K562 (cell line): ENCODE data around the gene IMMP2L. TPM values are rescaled to one million over a fixed set of nuclear protein-coding genes. Genes with fewer than 3 reads are reported as not detected.

ENCODE experiments used
- ATAC-seq: fragments of 200-7000 bp; cut with Tn5 transposase; 3 replicates; pipeline ENCODE4 v1.9.1; 2020; ENCODE audit warnings: moderate library complexity
- BruUV-seq: library from RNA; stranded (reverse); fragments of 400-500 nt; replicated peaks from 2 replicates; lab custom pipeline; 2021; lab: Mats Ljungman, UMichigan
- CTCF ChIA-PET: fragments of 300-600 bp; formaldehyde crosslinking; extraction: SDS; loops from one replicate; lab custom pipeline; 2021; ENCODE audit warnings: low intra/inter-chr PET ratio; lab: Yijun Ruan, JAX
- POLR2A ChIA-PET: fragments of 300-600, 350-650 bp; sonication (Branson Sonifier 250); formaldehyde crosslinking; extraction: SDS; loops from one replicate; lab custom pipeline; 2021; ENCODE audit warnings: antibody characterized with exemption, inconsistent platforms; lab: Yijun Ruan, JAX
- DNase-seq, 4 experiments: peaks; one replicate each; pipeline versions ENCODE4 v3.0.0 to v3.0.0-alpha.2; 2011 to 2018; ENCODE audit warnings: low spot score in 3 of 4, mixed read lengths in 3 of 4; ENCODE audit errors: extremely low read depth in 1 of 4
- FAIRE-seq: peaks from 2 replicates; lab custom pipeline; 2011; peaks lifted over from hg19 to GRCh38; lab: Jason Lieb, UNC
- H2AFZ ChIP-seq: 2 replicates; pipeline ENCODE4 v1.6.0; 2011; ENCODE audit warnings: low read depth, low read length, control low read depth, inconsistent platforms
- H3K27ac ChIP-seq: fragments of 200-600 bp; 3 replicates; pipeline ENCODE4 v1.8.0; 2011; ENCODE audit warnings: low read depth, mild to moderate bottlenecking, control low read depth, inconsistent platforms, low read length, moderate library complexity, mixed read lengths; ENCODE audit errors: extremely low read depth
- H3K27me3 ChIP-seq, 2 experiments: fragments of 300-600 bp in 1 of 2; 2 replicates in 1 of 2; 3 replicates in 1 of 2; pipeline versions ENCODE4 v1.6.0 to v1.8.0; 2011; ENCODE audit warnings: inconsistent platforms in 2 of 2, low read length in 2 of 2, mild to moderate bottlenecking in 1 of 2, mixed read lengths in 1 of 2, moderate library complexity in 1 of 2; ENCODE audit not compliant: control insufficient read depth in 2 of 2, insufficient read depth in 2 of 2
- H3K36me3 ChIP-seq: fragments of 300-600 bp; 3 replicates; pipeline ENCODE4 v1.8.0; 2011; ENCODE audit warnings: mild to moderate bottlenecking, low read length, inconsistent platforms; ENCODE audit not compliant: control insufficient read depth, insufficient read depth
- H3K4me1 ChIP-seq, 2 experiments: fragments of 200-600 bp in 1 of 2; replicated peaks in 1 of 2; 2 replicates in 1 of 2; 3 replicates in 1 of 2; pipeline versions ENCODE4 v1.5.1 to v1.8.0; 2011; ENCODE audit warnings: inconsistent platforms in 2 of 2, low read length in 2 of 2, mild to moderate bottlenecking in 1 of 2, mixed read lengths in 1 of 2, moderate library complexity in 1 of 2; ENCODE audit not compliant: control insufficient read depth in 2 of 2, insufficient read depth in 2 of 2
- H3K4me2 ChIP-seq: 2 replicates; pipeline ENCODE4 v1.6.1; 2011; ENCODE audit warnings: low read length, control low read depth, inconsistent platforms, mixed read lengths; ENCODE audit not compliant: insufficient read depth
- H3K4me3 ChIP-seq: fragments of 200-600 bp; sonication (generic), shearing (Covaris generic); 2 replicates; pipeline ENCODE4 v1.5.1; 2016; ENCODE audit warnings: control low read depth, inconsistent platforms
- H3K79me2 ChIP-seq: fragments of 200-600 bp; 3 replicates; pipeline ENCODE4 v1.8.0; 2011; ENCODE audit warnings: low read length, inconsistent platforms; ENCODE audit not compliant: control insufficient read depth, insufficient read depth
- H3K9ac ChIP-seq, 2 experiments: 2 replicates each; pipeline versions ENCODE4 v1.6.0 to v1.6.1; 2011; ENCODE audit warnings: low read depth in 2 of 2, low read length in 2 of 2, control low read depth in 1 of 2, inconsistent platforms in 1 of 2, mild to moderate bottlenecking in 1 of 2, mixed read lengths in 1 of 2; ENCODE audit not compliant: insufficient read depth in 1 of 2
- H3K9me1 ChIP-seq: one replicate; pipeline ENCODE4 v1.6.0; 2011; ENCODE audit warnings: inconsistent platforms, mild to moderate bottlenecking, low read length, moderate library complexity; ENCODE audit not compliant: control insufficient read depth, insufficient read depth
- H3K9me3 ChIP-seq: replicated peaks from 2 replicates; pipeline ENCODE4 v1.5.1; 2011; ENCODE audit warnings: low read depth, low read length, inconsistent platforms; ENCODE audit not compliant: control insufficient read depth, insufficient read depth
- H4K20me1 ChIP-seq: replicated peaks from 2 replicates; pipeline ENCODE4 v1.6.1; 2011; ENCODE audit warnings: low read length, inconsistent platforms, mixed read lengths; ENCODE audit not compliant: control insufficient read depth, insufficient read depth
- E2F1 ChIP-seq: sonication (generic); formaldehyde crosslinking; IDR thresholded peaks from 2 replicates; pipeline ENCODE4 v1.8.1; 2023; ENCODE audit warnings: mild to moderate bottlenecking, missing genetic modification reagents, moderate library complexity
- IRF2 ChIP-seq: sonication (generic); formaldehyde crosslinking; IDR thresholded peaks from 2 replicates; pipeline ENCODE4 v1.8.1; 2022; ENCODE audit warnings: mild to moderate bottlenecking, missing genetic modification reagents
- NFYB ChIP-seq: IDR thresholded peaks from 2 replicates; pipeline ENCODE4 v1.6.1; 2011; ENCODE audit warnings: mild to moderate bottlenecking, moderate library complexity; ENCODE audit not compliant: insufficient read length; ENCODE audit errors: extremely low read depth
- POLR2H ChIP-seq: IDR thresholded peaks from 2 replicates; pipeline ENCODE4 v1.6.1; 2016; ENCODE audit warnings: missing genetic modification characterization, low read depth, mild to moderate bottlenecking, control low read depth, missing compliant biosample characterization, moderate library complexity
- RFX1 ChIP-seq: fragments of 450-650 bp; IDR thresholded peaks from 2 replicates; pipeline ENCODE4 v1.6.1; 2016; ENCODE audit warnings: mild to moderate bottlenecking, moderate library complexity
- SMARCA5 ChIP-seq: fragments of 450-650 bp; IDR thresholded peaks from 2 replicates; pipeline ENCODE4 v1.6.1; 2016
- SUPT5H ChIP-seq: fragments of 450-650 bp; IDR thresholded peaks from 2 replicates; pipeline ENCODE4 v1.6.1; 2016
- ZNF165 ChIP-seq: fragments of 250-450 bp; sonication (Bioruptor Pico); IDR thresholded peaks from 2 replicates; pipeline ENCODE4 v1.4.0; 2020; ENCODE audit warnings: borderline replicate concordance
- ZNF384 ChIP-seq: IDR thresholded peaks from 2 replicates; pipeline ENCODE4 v1.6.1; 2012; ENCODE audit warnings: low read depth, low read length, improper control_type of control experiment
- ZNF408 ChIP-seq: fragments of 250-450 bp; sonication (Bioruptor Pico); IDR thresholded peaks from 2 replicates; pipeline ENCODE4 v1.4.0; 2020; ENCODE audit warnings: low read depth, mild to moderate bottlenecking, moderate library complexity
- ZNF655 ChIP-seq: fragments of 250-450 bp; sonication (Bioruptor Pico); IDR thresholded peaks from 2 replicates; pipeline ENCODE4 v1.5.0; 2021
- WGBS: fragments of 100-300 bp; shearing (Covaris generic); methylation state at CpG from one replicate; pipeline ENCODE4 v1.1.6; 2016; ENCODE audit warnings: low coverage, mixed read lengths; ENCODE audit not compliant: insufficient coverage; ENCODE audit errors: missing lambda C conversion rate; 5-methylcytosine and 5-hydroxymethylcytosine counted together
- in situ Hi-C: fragments of 300-500 bp; cut with MboI; formaldehyde crosslinking; loops from 4 replicates; pipeline ENCODE4 v1.15.0; 2018; ENCODE audit warnings: inconsistent platforms, mixed read lengths
- intact Hi-C: fragments of 100-400 bp; cut with micrococcal nuclease; formaldehyde crosslinking; loops from 2 replicates; pipeline ENCODE4 v1.14.2; 2022
- polyA plus RNA-seq, 8 experiments: library from polyadenylated mRNA; depleted of rRNA in 4 of 8; stranded (reverse) in 5 of 8; unstranded in 3 of 8; fragments of >200 nt; fragmentation: Nextera tagmentation in 2 of 8; fragmentation: Illumina TruSeq in 1 of 8; extraction: Ambion mirVana in 2 of 8; extraction: Trizol in 1 of 8; gene quantifications; 2 replicates each; pipeline versions ENCODE4 v1.2.1 to v1.2.3, GENCODE V29; 2011 to 2014; ENCODE audit warnings: inconsistent platforms in 1 of 8, missing spikeins in 1 of 8
- total RNA-seq, 7 experiments: library from RNA; depleted of rRNA in 6 of 7; stranded (reverse); fragments of >200 nt in 6 of 7; fragmentation: Illumina TruSeq in 2 of 7; extraction: Trizol in 2 of 7; gene quantifications; 2 replicates each; pipeline versions ENCODE4 v1.2.1 to v1.2.3, GENCODE V29; 2011 to 2021; ENCODE audit warnings: low replicate concordance in 1 of 7

IMMP2L gene
- total and polyA plus RNA-seq, 9 of the 15 experiments (the other 6 are each of a cell fraction or from before 2014, with no cell fraction given) = 29.7 to 116 (median 53.0) TPM

GRCh38 chr7:111594602-111595001, 32.3 kb upstream of the IMMP2L start:
- in situ Hi-C loops (no loop called here), intact Hi-C loops (no loop called here)
- POLR2A ChIA-PET = no interaction called here
- Histone ChIP-seq H3K79me2 (no peaks in the 10 kb centered on the region), H2AFZ (no peak overlapping the region), H3K4me2 (no peak overlapping the region), H3K36me3 (no peaks in the 10 kb centered on the region), H3K9ac (no peak overlapping the region), H4K20me1 (no peaks in the 10 kb centered on the region)
- no peak for FAIRE-seq
- TF ChIP-seq SMARCA5 (no peak), E2F1 (CRISPR knock-in tag) (no peak), RFX1 (peak; percentile 39; the same call in 1 of the 2 replicates), IRF2 (CRISPR knock-in tag) (no peak), ZNF408 (CRISPR knock-in tag) (no peak)
- TF ChIP-seq, all 486 proteins: peak for 1
- no peak overlapping the region for H3K27ac ChIP-seq
- no peaks in the 10 kb centered on the region for H3K4me1 ChIP-seq
- no peak overlapping the region for H3K4me3 ChIP-seq
- DNase-seq (no peak), ATAC-seq (peak; percentile 63; the same call in 2 of the 3 replicates)
- CTCF ChIA-PET = no interaction called here
- WGBS = 0% methylated on average over 2 of the region's 2 CpGs
- H3K9me3 ChIP-seq = no peaks in the 10 kb centered on the region
- peaks cover 0 to 2% of the 10 kb centered on the region in 2 experiments; a peak in 1 of 5 replicates for H3K27me3 ChIP-seq
- BruUV-seq = no TSS peak
- H3K9me1 ChIP-seq = no peaks in the 10 kb centered on the region

- Histone ChIP-seq H3K4me2 (no peak overlapping the region), H3K4me1 (no peaks in the 10 kb centered on the region), H3K27me3 (peaks cover 0 to 2% of the 10 kb centered on the region in 2 experiments; a peak in 1 of 5 replicates), H4K20me1 (no peaks in the 10 kb centered on the region), H3K79me2 (no peaks in the 10 kb centered on the region), H2AFZ (no peak overlapping the region), H3K27ac (no peak overlapping the region), H3K36me3 (no peaks in the 10 kb centered on the region), H3K9me1 (no peaks in the 10 kb centered on the region), H3K9ac (no peak overlapping the region), H3K4me3 (no peak overlapping the region), H3K9me3 (no peaks in the 10 kb centered on the region)
- intact Hi-C loops = no loop called here
- ATAC-seq = 0 out of 3 replicates have a peak, but pooled peaks have one; percentile 32
- CTCF ChIA-PET = no interaction called here
- 1% methylated on average over 2 of the region's 2 CpGs for WGBS
- POLR2A ChIA-PET = no interaction called here
- no peak for DNase-seq
- in situ Hi-C loops = no loop called here
- FAIRE-seq = no peak
- no TSS peak for BruUV-seq
- TF ChIP-seq SUPT5H = no peak
- TF ChIP-seq NFYB = no peak
- TF ChIP-seq POLR2H (tag) = no peak
- no peak for TF ChIP-seq ZNF165 (CRISPR knock-in tag)
- TF ChIP-seq ZNF655 (CRISPR knock-in tag) = no peak
- TF ChIP-seq ZNF384 = no peak
These were observed 31.1 kb upstream of the IMMP2L start for GRCh38 chr7:111593343-111593742.
